HG03025 (cell line): ENCODE results near the gene MGMT.

Experiments used
- ATAC-seq: cut with Tn5 transposase; IDR thresholded peaks from one replicate; pipeline ENCODE4 v1.9.1; 2021; ENCODE audit warnings: mild to moderate bottlenecking, moderate library complexity; ENCODE audit not compliant: unreplicated experiment, low FRiP score

MGMT gene

GRCh38 chr10:129778571-129778970 lies 311.5 kb downstream of the MGMT start:
- no peak for ATAC-seq

GRCh38 chr10:129779126-129780111 lies 312.4 kb downstream of the MGMT start:
- ATAC-seq = no peak

DNA sequence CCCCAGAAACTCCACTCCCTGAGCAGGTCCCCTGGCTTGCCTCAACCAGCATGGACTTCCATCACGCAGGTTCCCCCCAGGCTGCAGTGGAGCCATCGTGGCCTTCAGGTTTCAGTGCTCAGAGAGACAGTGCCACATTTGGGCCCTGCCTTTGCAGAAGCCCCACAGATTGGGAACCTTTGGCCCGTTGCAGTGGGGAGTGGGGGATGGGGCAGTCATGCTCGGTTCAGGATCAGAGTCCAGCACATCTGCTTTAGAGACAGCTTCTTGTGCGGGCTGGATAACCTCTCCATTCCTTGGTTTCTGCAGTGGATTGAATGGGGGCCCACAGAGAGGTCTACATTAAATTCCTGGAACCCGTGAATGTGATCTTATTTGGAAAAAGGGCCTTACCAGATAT lies 313.2 kb downstream of the MGMT start:
- no peak for ATAC-seq

- ATAC-seq = no peak
These were observed 314.1 kb downstream of the MGMT start for GRCh38 chr10:129780901-129781795.

DNA sequence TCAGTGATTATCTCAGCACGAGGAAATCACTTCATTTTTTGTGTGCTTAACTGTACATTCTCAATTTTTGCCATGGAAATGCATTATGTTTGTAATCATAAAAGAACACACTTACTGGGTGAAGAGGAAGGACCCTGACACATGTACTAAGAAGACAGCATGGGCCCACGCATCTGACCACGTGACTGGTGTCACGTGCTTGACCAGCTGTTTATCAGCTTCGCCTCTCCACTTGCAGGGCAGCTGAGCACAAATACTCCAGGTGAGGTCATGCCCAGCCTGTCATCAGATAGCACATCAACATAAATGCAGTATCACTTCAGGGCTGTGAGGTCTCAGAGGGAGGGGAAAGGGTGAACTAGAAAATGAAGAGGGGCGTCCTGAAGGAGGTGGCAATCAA lies 317.2 kb downstream of the MGMT start:
- ATAC-seq = no peak

- no peak for ATAC-seq
These were observed 317.9 kb downstream of the MGMT start for GRCh38 chr10:129784891-129785290.

- no peak for ATAC-seq
These were observed 318.5 kb downstream of the MGMT start for GRCh38 chr10:129785536-129785981.

DNA sequence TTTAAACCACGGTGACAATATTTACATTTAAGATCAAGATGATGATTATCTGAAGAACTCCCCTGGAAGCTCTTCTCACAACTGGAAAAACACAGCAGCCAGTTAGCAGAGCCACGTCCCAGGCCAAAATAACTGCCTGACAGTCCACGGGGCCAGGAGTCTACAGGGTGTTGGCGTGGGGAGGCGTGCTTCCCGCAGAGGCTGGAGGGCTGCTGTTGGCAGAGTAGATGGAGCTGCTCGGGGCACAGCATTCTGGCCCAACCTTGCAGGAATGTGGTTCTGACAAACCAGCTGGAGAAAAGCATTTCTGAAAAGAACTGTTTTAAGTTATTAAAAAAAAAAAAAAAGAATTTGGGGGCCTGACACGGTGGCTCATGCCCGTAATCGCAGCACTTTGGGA lies 319.2 kb downstream of the MGMT start:
- ATAC-seq = no peak

DNA sequence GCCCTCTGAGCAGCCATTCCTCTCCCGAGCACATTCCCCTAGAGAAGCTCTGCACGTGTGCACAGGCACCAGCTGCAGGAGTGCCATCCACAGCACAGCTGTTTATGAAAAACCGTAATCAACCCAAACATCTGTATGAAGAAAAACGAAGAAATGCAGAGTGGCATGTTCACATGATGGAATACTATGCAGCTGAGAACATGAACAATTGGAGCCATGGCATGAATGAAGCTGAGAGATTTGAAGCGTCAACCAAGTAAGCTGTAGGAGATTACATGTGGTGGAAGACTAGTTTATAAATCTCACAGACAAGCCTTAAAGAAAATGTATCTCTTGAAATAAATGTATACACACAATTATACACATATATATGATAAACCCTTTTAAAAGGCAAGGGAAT lies 320.5 kb downstream of the MGMT start:
- ATAC-seq = no peak

DNA sequence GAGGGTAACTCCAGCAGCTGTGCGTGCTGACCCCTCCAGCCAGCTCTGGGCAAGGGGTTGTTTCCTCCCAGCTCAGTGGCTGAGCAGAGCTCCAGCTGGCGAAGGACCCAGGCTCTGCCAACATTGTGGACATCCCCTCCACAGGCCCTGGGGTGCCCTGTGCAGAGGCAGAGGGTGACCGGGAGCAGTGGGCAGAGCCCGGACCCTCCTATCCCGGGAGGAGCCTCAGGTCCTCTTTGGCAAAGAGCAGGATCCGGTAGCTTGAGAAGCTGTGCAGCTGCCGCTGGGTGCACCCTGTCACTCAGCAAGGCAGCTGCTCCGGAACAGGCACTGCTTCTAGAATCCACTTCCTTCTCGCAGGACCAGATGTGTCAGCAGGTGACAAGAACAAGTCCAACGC lies 321.2 kb downstream of the MGMT start:
- no peak for ATAC-seq

GRCh38 chr10:129790715-129791446 lies 323.8 kb downstream of the MGMT start:
- no peak for ATAC-seq

DNA sequence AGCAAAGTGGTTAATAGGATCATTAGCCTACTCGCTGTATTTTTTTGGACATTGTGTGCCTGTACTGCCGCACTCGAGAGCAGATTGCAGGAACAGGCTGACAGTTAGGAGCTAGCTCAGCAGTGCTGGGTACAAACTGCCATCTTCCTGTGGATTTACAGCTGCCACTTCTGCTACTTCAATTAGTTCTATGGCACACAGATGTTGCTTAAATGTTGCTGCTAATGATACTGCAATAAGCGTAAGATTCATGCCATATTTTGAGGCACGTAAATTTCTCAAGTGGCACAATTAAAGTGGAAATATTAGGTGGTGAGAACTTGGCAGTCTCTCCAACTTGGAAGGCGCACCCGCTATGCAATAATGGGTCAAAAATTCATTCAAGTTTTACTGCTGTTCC lies 325.1 kb downstream of the MGMT start:
- no peak for ATAC-seq

DNA sequence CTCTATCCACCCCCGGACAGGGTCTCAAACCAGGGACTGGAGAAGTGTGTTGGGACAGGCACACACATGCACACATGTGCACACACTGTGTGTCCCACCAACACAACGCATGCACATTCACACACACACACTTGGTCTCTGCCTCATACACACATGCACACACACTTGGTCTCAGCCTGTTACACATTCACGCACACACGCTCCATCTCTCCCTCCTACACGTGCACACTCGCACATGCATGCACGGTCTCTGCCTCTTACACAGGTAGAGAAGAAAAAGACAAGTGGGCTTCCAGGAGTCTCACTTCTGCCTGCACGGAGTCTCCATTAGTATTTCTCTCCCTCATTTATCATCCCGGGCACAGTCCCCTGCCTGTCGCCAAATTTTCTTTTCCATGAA lies 325.8 kb downstream of the MGMT start:
- no peak for ATAC-seq

- ATAC-seq = no peak
These were observed 326.4 kb downstream of the MGMT start for GRCh38 chr10:129793479-129793878.

DNA sequence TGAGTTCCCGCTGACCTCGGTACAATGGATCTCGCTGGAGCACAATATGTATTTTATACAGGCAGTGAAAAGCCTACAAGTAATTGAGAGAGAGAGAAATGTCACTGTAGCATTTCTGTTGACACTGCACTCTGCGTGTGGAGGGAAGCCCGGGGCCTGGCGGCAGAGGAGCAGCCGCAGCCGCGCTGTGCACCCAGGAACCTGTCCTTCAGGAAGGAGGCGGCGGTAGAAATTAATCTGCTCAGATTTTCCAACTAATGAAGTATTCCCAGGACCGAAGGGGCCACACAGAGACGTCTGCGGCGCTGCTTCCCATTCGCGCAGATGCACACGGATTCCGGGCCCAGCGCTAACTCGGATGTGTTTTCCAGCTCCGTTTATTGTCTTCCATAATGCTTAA lies 327.0 kb downstream of the MGMT start:
- no peak for ATAC-seq

GRCh38 chr10:129796710-129797420 lies 329.8 kb downstream of the MGMT start:
- no peak for ATAC-seq

- ATAC-seq = no peak
These were observed 332.9 kb downstream of the MGMT start for GRCh38 chr10:129799942-129800341.

DNA sequence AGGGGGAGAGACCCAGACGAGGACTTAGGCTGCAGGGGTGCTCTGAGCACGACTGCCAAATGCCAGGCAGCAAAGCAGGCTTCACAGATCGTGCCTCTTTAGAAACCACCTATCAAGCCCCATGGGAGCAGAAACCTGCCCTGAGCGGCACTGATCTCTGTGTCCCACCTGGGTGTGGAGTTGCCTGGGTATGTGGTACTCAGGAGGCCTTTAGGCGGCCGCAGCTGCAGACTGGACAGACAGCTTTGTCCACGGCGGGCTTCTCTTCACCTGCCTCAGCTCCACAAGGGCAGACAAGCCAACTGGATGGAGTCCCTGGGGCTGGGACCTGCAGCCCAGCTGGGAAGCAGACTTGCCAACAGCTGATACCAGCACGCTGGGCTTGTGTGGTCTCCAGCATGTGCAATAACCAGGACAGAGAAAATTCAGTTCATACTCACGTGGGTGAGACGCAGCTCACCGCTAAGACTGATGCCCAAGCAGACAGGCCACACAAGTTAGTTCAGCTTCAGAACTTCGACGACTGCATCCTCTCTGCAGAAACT lies 333.8 kb downstream of the MGMT start:
- ATAC-seq = no peak

DNA sequence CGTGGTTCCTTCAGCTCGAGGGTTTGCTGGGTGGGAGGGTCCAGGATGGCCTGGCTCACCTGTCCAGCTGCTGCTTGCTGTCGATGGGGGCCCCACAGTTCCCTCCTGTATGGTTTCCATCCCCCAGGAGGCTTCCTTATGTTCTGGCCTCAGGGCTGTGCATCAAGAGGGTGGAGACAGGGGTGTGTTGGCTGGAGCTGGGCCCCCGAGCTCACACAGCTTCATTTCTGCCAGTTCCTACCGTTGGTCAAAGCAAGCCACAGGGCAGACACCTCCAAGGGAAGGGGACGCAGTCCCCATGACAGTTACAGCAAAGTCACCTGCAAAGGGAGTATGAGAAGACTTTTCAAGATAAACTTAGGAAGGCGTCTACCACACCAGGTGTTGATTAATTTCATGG lies 340.2 kb downstream of the MGMT start:
- no peak for ATAC-seq
